Measurements from ENCODE around the gene ANKRD33B.

The ANKRD33B gene

DNA sequence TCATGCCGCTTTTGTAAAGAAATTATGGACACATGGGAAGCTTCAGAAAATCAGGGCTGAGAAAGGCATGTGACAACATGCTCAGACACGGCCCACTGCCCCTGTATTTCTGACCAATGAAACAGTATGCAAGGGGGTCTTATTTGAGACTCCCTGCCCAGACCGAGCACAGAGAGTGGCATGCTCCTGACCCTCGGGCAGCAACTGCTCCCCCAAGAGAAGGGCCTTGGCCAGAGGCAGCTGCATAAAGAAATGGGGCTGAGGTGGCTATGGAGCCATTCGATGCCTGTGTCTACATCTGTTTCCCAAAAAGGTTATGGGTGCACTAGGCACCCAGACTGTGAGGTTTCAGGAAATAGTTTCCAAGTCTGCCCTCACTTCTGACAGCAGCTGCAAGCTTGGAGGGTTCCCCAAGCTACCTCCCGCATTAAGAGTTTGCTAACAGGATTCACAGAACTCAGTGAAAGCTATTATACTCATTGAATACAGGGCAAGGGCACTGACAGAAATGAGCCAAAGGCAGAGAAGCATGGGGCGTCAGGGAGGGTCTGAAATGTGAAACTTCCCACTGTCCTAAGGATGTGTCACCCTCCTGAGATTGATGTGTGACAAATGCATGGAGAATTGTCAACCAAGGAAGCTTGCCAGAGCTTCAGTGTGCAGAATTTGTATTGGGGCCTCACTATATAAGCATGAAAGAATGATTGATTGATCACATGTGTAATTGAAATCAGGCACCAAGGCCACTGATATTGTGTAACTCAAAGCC lies 102.8 kb downstream of the ANKRD33B start:
- Histone ChIP-seq H3K9ac (ENCODE audit: low read depth, low read length) (no peak overlapping the region), H3K4me3 (ENCODE audit: low read length) (no peak overlapping the region), H3K4me1 (ENCODE audit: insufficient read depth, low read length) (peaks cover 10% of the 10 kb centered on the region), H3K36me3 (ENCODE audit: insufficient read depth, low read length) (no peaks in the 10 kb centered on the region), H3K27ac (ENCODE audit: low read depth, low read length) (no peak overlapping the region), H3K27me3 (ENCODE audit: insufficient read depth, low read length) (no peaks in the 10 kb centered on the region), H3K9me3 (ENCODE audit: insufficient read depth, low read depth, low read length) (no peaks in the 10 kb centered on the region)
- 94% methylated on average over 7 of the region's 7 CpGs for WGBS

- H3K4me1 ChIP-seq (ENCODE audit: insufficient read depth, low read length) = peaks cover 10% of the 10 kb centered on the region
- no peak overlapping the region for H3K27ac ChIP-seq (ENCODE audit: low read depth, low read length)
- no peak overlapping the region for H3K4me3 ChIP-seq (ENCODE audit: low read length)
- no peak overlapping the region for H3K9ac ChIP-seq (ENCODE audit: low read depth, low read length)
- no peaks in the 10 kb centered on the region for H3K27me3 ChIP-seq (ENCODE audit: insufficient read depth, low read length)
- H3K36me3 ChIP-seq (ENCODE audit: insufficient read depth, low read length) = no peaks in the 10 kb centered on the region
- 84% methylated on average over 6 of the region's 6 CpGs for WGBS
- H3K9me3 ChIP-seq (ENCODE audit: insufficient read depth, low read depth, low read length) = no peaks in the 10 kb centered on the region
Measured at GRCh38 chr5:10667431-10668057, 103.7 kb downstream of the ANKRD33B start.

GRCh38 chr5:10668697-10669096 lies 104.8 kb downstream of the ANKRD33B start:
- 94% methylated on average over 4 of the region's 4 CpGs for WGBS

GRCh38 chr5:10669983-10670382 lies 106.1 kb downstream of the ANKRD33B start:
- Histone ChIP-seq H3K4me1 (ENCODE audit: insufficient read depth, low read length) (no peaks in the 10 kb centered on the region), H3K36me3 (ENCODE audit: insufficient read depth, low read length) (no peaks in the 10 kb centered on the region), H3K9ac (ENCODE audit: low read depth, low read length) (no peak overlapping the region), H3K9me3 (ENCODE audit: insufficient read depth, low read depth, low read length) (no peaks in the 10 kb centered on the region), H3K27ac (ENCODE audit: low read depth, low read length) (no peak overlapping the region), H3K4me3 (ENCODE audit: low read length) (no peak overlapping the region), H3K27me3 (ENCODE audit: insufficient read depth, low read length) (no peaks in the 10 kb centered on the region)
- 95% methylated on average over 1 of the region's 1 CpG for WGBS

More at GRCh38 chr5:10668697-10669096, 104.8 kb downstream of the ANKRD33B start:
- H3K27ac ChIP-seq (ENCODE audit: low read depth, low read length) = no peak overlapping the region
- H3K27me3 ChIP-seq (ENCODE audit: insufficient read depth, low read length) = no peaks in the 10 kb centered on the region
- no peak overlapping the region for H3K9ac ChIP-seq (ENCODE audit: low read depth, low read length)
- no peaks in the 10 kb centered on the region for H3K9me3 ChIP-seq (ENCODE audit: insufficient read depth, low read depth, low read length)
- no peaks in the 10 kb centered on the region for H3K36me3 ChIP-seq (ENCODE audit: insufficient read depth, low read length)
- H3K4me3 ChIP-seq (ENCODE audit: low read length) = no peak overlapping the region
- peaks cover under 1% of the 10 kb centered on the region; the same call in 1 of the 2 replicates for H3K4me1 ChIP-seq (ENCODE audit: insufficient read depth, low read length)

- Histone ChIP-seq H3K36me3 (ENCODE audit: insufficient read depth, low read length) (no peaks in the 10 kb centered on the region), H3K9me3 (ENCODE audit: insufficient read depth, low read depth, low read length) (no peaks in the 10 kb centered on the region), H3K4me1 (ENCODE audit: insufficient read depth, low read length) (no peaks in the 10 kb centered on the region), H3K27ac (ENCODE audit: low read depth, low read length) (no peak overlapping the region), H3K4me3 (ENCODE audit: low read length) (no peak overlapping the region), H3K9ac (ENCODE audit: low read depth, low read length) (no peak overlapping the region), H3K27me3 (ENCODE audit: insufficient read depth, low read length) (no peaks in the 10 kb centered on the region)
- 90% methylated on average over 14 of the region's 14 CpGs for WGBS
Measured at GRCh38 chr5:10671041-10672008, 107.5 kb downstream of the ANKRD33B start.

DNA sequence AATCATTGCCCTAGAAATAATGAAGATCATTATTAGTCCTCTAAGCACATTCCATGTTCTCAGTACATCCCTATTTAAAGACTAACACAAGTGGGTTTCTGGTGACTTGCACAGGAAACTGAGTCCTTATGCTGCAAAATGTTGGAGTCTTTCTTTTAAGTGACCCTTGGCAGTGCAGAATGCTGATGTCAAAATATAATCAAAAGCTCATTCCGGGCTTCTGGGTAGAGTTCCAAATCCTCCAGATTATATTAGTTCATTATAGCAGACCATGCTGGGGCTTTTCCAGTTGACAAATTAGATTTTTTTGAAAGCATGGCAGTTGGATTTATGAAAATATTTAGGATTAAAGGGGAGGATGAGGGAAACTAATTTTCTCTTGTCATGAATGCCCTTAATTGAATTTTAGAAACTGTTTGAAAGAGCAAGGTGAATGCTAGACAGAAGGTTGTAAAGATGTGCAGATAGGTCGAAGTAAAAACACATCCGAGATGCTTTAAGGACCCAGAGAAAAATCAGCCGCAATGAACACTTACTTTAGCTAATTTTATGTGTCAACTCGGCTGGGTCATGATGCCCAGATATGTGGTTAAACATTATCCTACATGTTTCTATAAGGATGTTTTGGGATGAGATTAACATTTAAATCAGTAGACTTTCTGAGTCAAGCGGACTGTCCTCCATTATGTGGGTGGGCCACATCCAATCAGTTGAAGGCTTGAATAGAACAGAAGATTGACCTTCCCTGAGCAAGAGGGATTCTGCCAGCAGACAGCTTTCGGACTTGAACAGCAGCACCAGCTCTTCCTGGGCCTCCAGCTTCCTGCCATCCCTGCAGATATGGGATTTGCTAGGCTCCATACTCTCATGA lies 108.5 kb downstream of the ANKRD33B start:
- Histone ChIP-seq H3K9me3 (ENCODE audit: insufficient read depth, low read depth, low read length) (no peaks in the 10 kb centered on the region), H3K36me3 (ENCODE audit: insufficient read depth, low read length) (no peaks in the 10 kb centered on the region), H3K27ac (ENCODE audit: low read depth, low read length) (no peak overlapping the region), H3K4me1 (ENCODE audit: insufficient read depth, low read length) (no peaks in the 10 kb centered on the region), H3K27me3 (ENCODE audit: insufficient read depth, low read length) (no peaks in the 10 kb centered on the region), H3K9ac (ENCODE audit: low read depth, low read length) (no peak overlapping the region), H3K4me3 (ENCODE audit: low read length) (no peak overlapping the region)
- WGBS = 96% methylated on average over 7 of the region's 7 CpGs

DNA sequence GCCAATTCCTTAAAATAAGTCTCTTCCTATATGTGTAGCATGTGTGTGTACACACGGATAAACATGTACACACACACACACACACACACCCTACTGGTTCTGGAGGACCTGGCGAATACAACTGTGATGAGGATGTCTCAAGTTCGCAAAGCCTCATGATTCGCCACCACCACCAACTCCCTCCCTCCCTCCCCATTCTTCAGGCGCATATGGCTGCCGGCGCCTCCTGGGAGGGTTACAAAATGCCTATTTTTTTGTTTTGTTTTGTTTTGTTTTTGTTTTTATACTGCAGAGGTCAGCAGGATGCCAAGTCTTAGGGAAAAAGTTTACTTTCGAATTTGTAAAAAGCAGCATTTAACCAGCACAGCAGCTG lies 109.1 kb downstream of the ANKRD33B start:
- Histone ChIP-seq H3K27ac (ENCODE audit: low read depth, low read length) (no peak overlapping the region), H3K4me3 (ENCODE audit: low read length) (no peak overlapping the region), H3K9ac (ENCODE audit: low read depth, low read length) (no peak overlapping the region), H3K27me3 (ENCODE audit: insufficient read depth, low read length) (no peaks in the 10 kb centered on the region), H3K36me3 (ENCODE audit: insufficient read depth, low read length) (no peaks in the 10 kb centered on the region), H3K9me3 (ENCODE audit: insufficient read depth, low read depth, low read length) (no peaks in the 10 kb centered on the region), H3K4me1 (ENCODE audit: insufficient read depth, low read length) (no peaks in the 10 kb centered on the region)
- WGBS = 89% methylated on average over 8 of the region's 8 CpGs

DNA sequence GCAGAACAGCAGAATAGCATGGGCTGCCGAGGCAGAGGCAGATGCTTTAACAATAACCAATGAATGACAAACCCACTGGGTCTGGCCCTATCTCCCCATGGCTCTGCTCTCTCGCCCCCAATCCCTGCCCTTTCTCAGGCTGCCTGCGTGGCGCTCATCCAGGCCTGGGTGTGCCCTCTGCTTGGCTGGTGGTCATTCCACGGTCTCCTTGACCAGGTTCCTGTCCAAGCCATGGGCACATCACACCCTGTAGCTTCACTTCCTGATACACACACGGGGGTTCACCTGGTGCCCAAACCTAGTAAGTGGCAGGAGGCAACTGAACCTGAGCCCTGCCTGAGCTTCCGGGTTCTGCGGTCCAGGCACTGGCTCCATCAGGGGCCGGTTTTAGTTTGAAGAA lies 109.5 kb downstream of the ANKRD33B start:
- WGBS = 86% methylated on average over 9 of the region's 9 CpGs
- no peaks in the 10 kb centered on the region for H3K36me3 ChIP-seq (ENCODE audit: insufficient read depth, low read length)
- no peaks in the 10 kb centered on the region for H3K4me1 ChIP-seq (ENCODE audit: insufficient read depth, low read length)
- H3K27ac ChIP-seq (ENCODE audit: low read depth, low read length) = no peak overlapping the region
- H3K9ac ChIP-seq (ENCODE audit: low read depth, low read length) = no peak overlapping the region
- H3K27me3 ChIP-seq (ENCODE audit: insufficient read depth, low read length) = no peaks in the 10 kb centered on the region
- H3K9me3 ChIP-seq (ENCODE audit: insufficient read depth, low read depth, low read length) = no peaks in the 10 kb centered on the region
- no peak overlapping the region for H3K4me3 ChIP-seq (ENCODE audit: low read length)

GRCh38 chr5:10674096-10674495 lies 110.2 kb downstream of the ANKRD33B start:
- Histone ChIP-seq H3K27ac (ENCODE audit: low read depth, low read length) (no peak overlapping the region), H3K36me3 (ENCODE audit: insufficient read depth, low read length) (no peaks in the 10 kb centered on the region), H3K4me3 (ENCODE audit: low read length) (no peak overlapping the region), H3K9ac (ENCODE audit: low read depth, low read length) (no peak overlapping the region), H3K4me1 (ENCODE audit: insufficient read depth, low read length) (no peaks in the 10 kb centered on the region), H3K27me3 (ENCODE audit: insufficient read depth, low read length) (no peaks in the 10 kb centered on the region), H3K9me3 (ENCODE audit: insufficient read depth, low read depth, low read length) (no peaks in the 10 kb centered on the region)
- 94% methylated on average over 11 of the region's 11 CpGs for WGBS

- Histone ChIP-seq H3K9me3 (ENCODE audit: insufficient read depth, low read depth, low read length) (no peaks in the 10 kb centered on the region), H3K4me3 (ENCODE audit: low read length) (no peak overlapping the region), H3K27me3 (ENCODE audit: insufficient read depth, low read length) (no peaks in the 10 kb centered on the region), H3K9ac (ENCODE audit: low read depth, low read length) (no peak overlapping the region), H3K27ac (ENCODE audit: low read depth, low read length) (no peak overlapping the region), H3K36me3 (ENCODE audit: insufficient read depth, low read length) (peaks cover 2% of the 10 kb centered on the region; the same call in 1 of the 2 replicates), H3K4me1 (ENCODE audit: insufficient read depth, low read length) (no peaks in the 10 kb centered on the region)
- WGBS = 82% methylated on average over 6 of the region's 6 CpGs
Measured at GRCh38 chr5:10674582-10674981, 110.7 kb downstream of the ANKRD33B start.

All from HUES64 (cell line).